ENCODE measurements around the gene SLC39A9. TPM values are rescaled to one million over a fixed set of nuclear protein-coding genes. Genes with fewer than 3 reads are reported as not detected.
A peak's percentile ranks its signal among the peaks of the same experiment; 100 is the strongest.

SLC39A9 gene
- total and polyA plus RNA-seq, 2 experiments from 2014 or later, result 17.7 to 48.1 TPM

- Mint-ChIP-seq H3K9me3 (no peaks in the 10 kb centered on the region), H3K4me3 (no peak overlapping the region), H3K4me1 (peaks cover 27% of the 10 kb centered on the region), H3K36me3 (ENCODE audit: low read depth) (peaks cover 6% of the 10 kb centered on the region; the same call in 2 of the 3 replicates), H3K27ac (peak overlapping the region; percentile 82), H3K27me3 (ENCODE audit: insufficient read depth, low read depth, poor library complexity) (peaks cover 3% of the 10 kb centered on the region)
- no peaks in the 10 kb centered on the region for H3F3A ChIP-seq (replicated peaks; ENCODE audit: low read depth)
- H2AFZ ChIP-seq, result no peak overlapping the region
- no peak overlapping the region for H3K4me3 ChIP-seq
- DNase-seq (ENCODE audit: low spot score) (peak; percentile 67), ATAC-seq (peak; percentile 94)
- H3K9me2 ChIP-seq (ENCODE audit: insufficient read depth), result no peaks in the 10 kb centered on the region
- H3K4me2 ChIP-seq, result no peak overlapping the region
- no peaks in the 10 kb centered on the region for H3K36me3 ChIP-seq (ENCODE audit: insufficient read depth)
- H3K79me2 ChIP-seq (replicated peaks; ENCODE audit: insufficient read depth), result peaks cover 25% of the 10 kb centered on the region
- H3K27me3 ChIP-seq (ENCODE audit: insufficient read depth), result no peaks in the 10 kb centered on the region
- TF ChIP-seq EZH2phosphoT487 (IDR thresholded peaks at IDR 0.05; ENCODE audit: unreplicated experiment), result no peak
- TF ChIP-seq ZNF331 (CRISPR knock-in tag; IDR thresholded peaks at IDR 0.05; ENCODE audit: low read depth), result no peak
- no peak for TF ChIP-seq CTCF (conservative IDR thresholded peaks at IDR 0.05; ENCODE audit: low read depth in 2 of 2)
- no peaks in the 10 kb centered on the region; the same call in 1 of the 2 replicates for H4K20me1 ChIP-seq (replicated peaks; ENCODE audit: insufficient read depth)
- no peak overlapping the region; the same call in 1 of the 2 replicates for H3K27ac ChIP-seq (ENCODE audit: low read depth)
- H3K4me1 ChIP-seq (ENCODE audit: insufficient read depth), result peaks cover 13% of the 10 kb centered on the region; the same call in 1 of the 2 replicates
Measured at GRCh38 chr14:69439521-69440270, 41.2 kb downstream of the SLC39A9 start.

- Mint-ChIP-seq H3K9me3 (no peaks in the 10 kb centered on the region), H3K36me3 (ENCODE audit: low read depth) (peaks cover 6% of the 10 kb centered on the region; the same call in 2 of the 3 replicates), H3K27ac (peak overlapping the region; percentile 79), H3K4me3 (no peak overlapping the region), H3K4me1 (peaks cover 21% of the 10 kb centered on the region), H3K27me3 (ENCODE audit: insufficient read depth, low read depth, poor library complexity) (peaks cover 3% of the 10 kb centered on the region)
- H3K36me3 ChIP-seq (ENCODE audit: insufficient read depth), result no peaks in the 10 kb centered on the region
- no peaks in the 10 kb centered on the region; the same call in 1 of the 2 replicates for H4K20me1 ChIP-seq (replicated peaks; ENCODE audit: insufficient read depth)
- no peaks in the 10 kb centered on the region for H3F3A ChIP-seq (replicated peaks; ENCODE audit: low read depth)
- no peak overlapping the region for H3K4me2 ChIP-seq
- ATAC-seq (no peak), DNase-seq (ENCODE audit: low spot score) (no peak)
- H3K4me1 ChIP-seq (ENCODE audit: insufficient read depth), result peaks cover 13% of the 10 kb centered on the region; the same call in 1 of the 2 replicates
- H3K9me2 ChIP-seq (ENCODE audit: insufficient read depth), result no peaks in the 10 kb centered on the region
- no peak overlapping the region for H3K27ac ChIP-seq (ENCODE audit: low read depth)
- no peaks in the 10 kb centered on the region for H3K27me3 ChIP-seq (ENCODE audit: insufficient read depth)
- H3K4me3 ChIP-seq, result no peak overlapping the region
- no peak overlapping the region for H2AFZ ChIP-seq
- peaks cover 15% of the 10 kb centered on the region for H3K79me2 ChIP-seq (replicated peaks; ENCODE audit: insufficient read depth)
- TF ChIP-seq ZNF462 (CRISPR knock-in tag; IDR thresholded peaks at IDR 0.05) (no peak), CTCF (conservative IDR thresholded peaks at IDR 0.05; ENCODE audit: low read depth in 2 of 2) (no peak), JUNB (IDR thresholded peaks at IDR 0.05; ENCODE audit: unreplicated experiment) (no peak)
Measured at GRCh38 chr14:69441948-69442347, 43.5 kb downstream of the SLC39A9 start.

Data from GM23338 (cell line).